OCI-LY7 (cell line): ENCODE data around the gene BRIP1. TPM values are rescaled to one million over a fixed set of nuclear protein-coding genes. Genes with fewer than 3 reads are reported as not detected.

Experiments used
- BruUV-seq: library from RNA; stranded (reverse); fragments of 400-500 nt; replicated peaks from 2 replicates; lab custom pipeline; 2021; lab: Mats Ljungman, UMichigan
- CTCF ChIA-PET: fragments of 300-600 bp; sonication (Branson Sonifier 250); formaldehyde crosslinking; loops from one replicate; lab custom pipeline; 2022; ENCODE audit warnings: antibody characterized with exemption; ENCODE audit not compliant: unreplicated experiment; lab: Charles Lee
- POLR2A ChIA-PET: fragments of 300-600 bp; sonication (Branson Sonifier 250); formaldehyde crosslinking; loops from one replicate; lab custom pipeline; 2022; ENCODE audit warnings: antibody characterized with exemption; lab: Charles Lee
- DNase-seq: peaks from one replicate; pipeline ENCODE4 v3.0.0-alpha.2; 2015; ENCODE audit warnings: low spot score
- H2AFZ ChIP-seq: fragments of 200-600 bp; sonication (generic), shearing (Covaris generic); 2 replicates; pipeline ENCODE4 v1.6.1; 2014; ENCODE audit warnings: mild to moderate bottlenecking, antibody characterized with exemption, low read length, moderate library complexity
- H3K27ac ChIP-seq: fragments of 200-600 bp; sonication (generic); 2 replicates; pipeline ENCODE4 v1.5.1; 2014; ENCODE audit warnings: mixed run types, low read depth, mild to moderate bottlenecking, moderate library complexity, low read length, inconsistent platforms; ENCODE audit not compliant: poor library complexity, severe bottlenecking
- H3K36me3 ChIP-seq: fragments of 200-600 bp; sonication (generic); 2 replicates; pipeline ENCODE4 v1.6.1; 2014; ENCODE audit warnings: mild to moderate bottlenecking, antibody characterized with exemption, low read length, moderate library complexity, mixed read lengths; ENCODE audit not compliant: insufficient read depth
- H3K4me1 ChIP-seq: fragments of 200-600 bp; sonication (generic); 2 replicates; pipeline ENCODE4 v1.5.1; 2014; ENCODE audit warnings: mild to moderate bottlenecking, low read length; ENCODE audit not compliant: insufficient read depth, poor library complexity, severe bottlenecking
- H3K4me2 ChIP-seq: fragments of 200-600 bp; sonication (generic); 2 replicates; pipeline ENCODE4 v1.6.1; 2014; ENCODE audit warnings: mild to moderate bottlenecking, low read length
- H3K4me3 ChIP-seq: fragments of 200-600 bp; sonication (generic); 2 replicates; pipeline ENCODE4 v1.5.1; 2014; ENCODE audit warnings: mild to moderate bottlenecking, low read depth, low read length; ENCODE audit not compliant: poor library complexity, severe bottlenecking
- H3K79me2 ChIP-seq: fragments of 200-600 bp; sonication (generic); 2 replicates; pipeline ENCODE4 v1.6.1; 2016; ENCODE audit warnings: low read depth, mild to moderate bottlenecking, low read length, moderate library complexity, mixed read lengths; ENCODE audit not compliant: insufficient read depth
- H3K9me2 ChIP-seq: fragments of 200-600 bp; sonication (generic); 2 replicates; pipeline ENCODE4 v1.6.1; 2016; ENCODE audit warnings: mild to moderate bottlenecking, low read length, mixed read lengths; ENCODE audit not compliant: insufficient read depth
- H3K9me3 ChIP-seq: fragments of 200-600 bp; sonication (generic); 2 replicates; pipeline ENCODE4 v1.6.1; 2014; ENCODE audit warnings: mild to moderate bottlenecking, mixed run types, low read length, mixed read lengths
- H4K20me1 ChIP-seq: fragments of 200-600 bp; sonication (generic); 2 replicates; pipeline ENCODE4 v1.6.1; 2014; ENCODE audit warnings: mild to moderate bottlenecking, antibody characterized with exemption, low read length, moderate library complexity, mixed read lengths; ENCODE audit not compliant: insufficient read depth
- EZH2phosphoT487 ChIP-seq: fragments of 200-600 bp; sonication (generic); IDR thresholded peaks from 2 replicates; pipeline ENCODE4 v1.6.1; 2018; ENCODE audit warnings: low read depth, borderline replicate concordance, mild to moderate bottlenecking, mixed run types, antibody characterized with exemption, low read length, moderate library complexity, mixed read lengths
- intact Hi-C: fragments of 100-400 bp; cut with micrococcal nuclease; formaldehyde crosslinking; loops from one replicate; pipeline ENCODE4 v1.10.0; 2022; ENCODE audit not compliant: unreplicated experiment
- total RNA-seq, 2 experiments: library from RNA; depleted of rRNA in 1 of 2; stranded (reverse); fragments of >200 nt in 1 of 2; shearing (Covaris generic) in 1 of 2; gene quantifications; 2 replicates each; pipeline ENCODE4 v1.2.3, GENCODE V29; 2014 to 2022
- TF ChIP-seq, protein P1 (sequence below): fragments of 200-600 bp; sonication (generic); conservative IDR thresholded peaks from 2 replicates; pipeline ENCODE4 v1.5.1; 2014; ENCODE audit warnings: mild to moderate bottlenecking, antibody characterized with exemption, low read length, moderate library complexity, mixed read lengths

BRIP1 gene
- total RNA-seq, 2 experiments from 2014 or later: 32.5 to 33.8 TPM

DNA sequence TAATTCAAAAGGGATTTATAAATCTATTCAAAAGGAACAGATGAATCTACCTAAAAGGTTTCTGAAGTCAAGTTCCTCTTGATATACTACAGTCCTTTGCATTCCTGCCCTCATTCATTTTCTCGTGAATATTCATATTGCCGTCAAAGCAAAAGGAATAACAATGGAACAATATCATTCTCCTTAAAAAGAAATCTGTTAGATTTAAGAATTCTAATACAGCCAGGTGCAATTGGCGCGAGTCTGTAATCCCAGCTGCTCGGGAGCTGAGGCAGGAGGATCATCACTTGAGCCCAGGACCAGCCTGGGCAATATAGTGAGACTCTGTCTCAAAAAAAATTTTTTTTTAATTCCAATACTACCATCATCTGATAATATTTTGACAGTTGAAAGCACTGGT, 130.3 kb downstream of the BRIP1 start:
- intact Hi-C loops: no loop called here
- no peak overlapping the region for H3K4me2 ChIP-seq
- peaks cover 64% of the 10 kb centered on the region for H3K36me3 ChIP-seq
- ChIA-PET CTCF (no interaction called here), POLR2A (interaction anchor here (1.1 kb wide), 1 partner anchor 10 kb away, joined by 3 read pairs; no protein-coding TSS in a partner anchor)
- no peaks in the 10 kb centered on the region for H3K4me1 ChIP-seq
- no peak overlapping the region for H3K4me3 ChIP-seq
- H4K20me1 ChIP-seq: no peaks in the 10 kb centered on the region
- H2AFZ ChIP-seq: no peak overlapping the region
- H3K79me2 ChIP-seq: no peaks in the 10 kb centered on the region
- no peaks in the 10 kb centered on the region for H3K9me2 ChIP-seq
- DNase-seq: no peak
- no peak overlapping the region for H3K27ac ChIP-seq
- TF ChIP-seq, protein P1, sequence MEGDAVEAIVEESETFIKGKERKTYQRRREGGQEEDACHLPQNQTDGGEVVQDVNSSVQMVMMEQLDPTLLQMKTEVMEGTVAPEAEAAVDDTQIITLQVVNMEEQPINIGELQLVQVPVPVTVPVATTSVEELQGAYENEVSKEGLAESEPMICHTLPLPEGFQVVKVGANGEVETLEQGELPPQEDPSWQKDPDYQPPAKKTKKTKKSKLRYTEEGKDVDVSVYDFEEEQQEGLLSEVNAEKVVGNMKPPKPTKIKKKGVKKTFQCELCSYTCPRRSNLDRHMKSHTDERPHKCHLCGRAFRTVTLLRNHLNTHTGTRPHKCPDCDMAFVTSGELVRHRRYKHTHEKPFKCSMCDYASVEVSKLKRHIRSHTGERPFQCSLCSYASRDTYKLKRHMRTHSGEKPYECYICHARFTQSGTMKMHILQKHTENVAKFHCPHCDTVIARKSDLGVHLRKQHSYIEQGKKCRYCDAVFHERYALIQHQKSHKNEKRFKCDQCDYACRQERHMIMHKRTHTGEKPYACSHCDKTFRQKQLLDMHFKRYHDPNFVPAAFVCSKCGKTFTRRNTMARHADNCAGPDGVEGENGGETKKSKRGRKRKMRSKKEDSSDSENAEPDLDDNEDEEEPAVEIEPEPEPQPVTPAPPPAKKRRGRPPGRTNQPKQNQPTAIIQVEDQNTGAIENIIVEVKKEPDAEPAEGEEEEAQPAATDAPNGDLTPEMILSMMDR: no peak
- no peak for TF ChIP-seq EZH2phosphoT487
- BruUV-seq: no TSS peak
- peaks cover 13% of the 10 kb centered on the region; the same call in 1 of the 2 replicates for H3K9me3 ChIP-seq

GRCh38 chr17:61732169-61732568, 131.2 kb downstream of the BRIP1 start:
- peaks cover 9% of the 10 kb centered on the region; the same call in 1 of the 2 replicates for H3K9me3 ChIP-seq
- intact Hi-C loops: no loop called here
- no peaks in the 10 kb centered on the region for H3K4me1 ChIP-seq
- H3K27ac ChIP-seq: no peak overlapping the region
- ChIA-PET CTCF (no interaction called here), POLR2A (interaction anchor here (0.6 to 1.1 kb wide), 2 partner anchors 10 to 92 kb away, joined by 3 read pairs; no protein-coding TSS in a partner anchor)
- H3K9me2 ChIP-seq: no peaks in the 10 kb centered on the region
- H3K36me3 ChIP-seq: peaks cover 59% of the 10 kb centered on the region
- no peak overlapping the region for H3K4me3 ChIP-seq
- H3K4me2 ChIP-seq: no peak overlapping the region
- DNase-seq: no peak
- no peak for TF ChIP-seq EZH2phosphoT487
- TF ChIP-seq, protein P1: no peak
- H4K20me1 ChIP-seq: no peaks in the 10 kb centered on the region
- BruUV-seq: no TSS peak
- H2AFZ ChIP-seq: no peak overlapping the region
- H3K79me2 ChIP-seq: no peaks in the 10 kb centered on the region

- intact Hi-C loops: no loop called here
- Histone ChIP-seq H3K36me3 (peaks cover 52% of the 10 kb centered on the region), H3K4me1 (no peaks in the 10 kb centered on the region), H3K9me3 (0 out of 2 replicates have a peak, but pooled peaks cover under 1% of the 10 kb centered on the region), H3K79me2 (no peaks in the 10 kb centered on the region), H3K27ac (no peak overlapping the region), H4K20me1 (no peaks in the 10 kb centered on the region), H3K4me3 (no peak overlapping the region), H3K9me2 (no peaks in the 10 kb centered on the region), H3K4me2 (no peak overlapping the region), H2AFZ (no peak overlapping the region)
- ChIA-PET POLR2A (interaction anchor here (1.1 kb wide), 1 partner anchor 53 kb away, joined by 3 read pairs; no protein-coding TSS in a partner anchor), CTCF (no interaction called here)
- no peak for DNase-seq
- BruUV-seq: no TSS peak
- no peak for TF ChIP-seq EZH2phosphoT487
- TF ChIP-seq, protein P1: no peak
Observed at GRCh38 chr17:61731330-61731729, 132.0 kb downstream of the BRIP1 start.
